Measurements from ENCODE around the gene OGT. TPM values are rescaled to one million over a fixed set of nuclear protein-coding genes. Genes with fewer than 3 reads are reported as not detected.
A peak's percentile ranks its signal among the peaks of the same experiment; 100 is the strongest.

Gene OGT
- polyA plus RNA-seq, 4 donors = 25.4 to 223 (median 29.4) TPM

DNA sequence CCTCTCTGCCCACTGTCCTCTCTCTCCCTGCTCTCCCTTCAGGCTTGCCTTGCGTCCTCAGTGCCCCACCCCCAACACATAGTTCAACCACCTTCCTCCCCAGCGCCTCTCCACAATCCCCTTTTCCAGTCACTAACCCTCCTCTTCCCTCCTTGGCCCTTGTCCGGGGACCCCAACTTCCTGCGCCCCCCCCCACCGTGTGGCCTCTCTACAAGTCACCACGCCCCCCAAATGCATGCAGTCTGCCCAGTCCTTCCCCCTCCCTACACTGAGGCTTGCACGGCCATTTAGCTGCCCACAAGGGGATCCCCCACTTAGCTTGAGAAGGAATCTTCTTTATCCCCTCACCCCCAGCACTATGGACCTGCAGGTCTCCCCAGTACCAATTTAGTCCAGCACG, 84.8 kb downstream of the OGT start:
- Histone ChIP-seq H3K27ac (ENCODE audit: low read depth in 1 of 3, low read length in 2 of 3) (peak overlapping the region; percentile 88 to 95 (median 94)), H3K4me3 (ENCODE audit: low read depth in 1 of 3, low read length in 3 of 3) (peak overlapping the region in 1 of 3 donors; percentile 44), H3K36me3 (ENCODE audit: control insufficient read depth in 3 of 3, insufficient read depth in 2 of 3, low read depth in 1 of 3, low read length in 3 of 3) (peaks cover 0 to 18% (median 3%) of the 10 kb centered on the region in 3 donors), H3K27me3 (ENCODE audit: control insufficient read depth in 3 of 3, insufficient read depth in 3 of 3, low read length in 3 of 3) (no peaks in the 10 kb centered on the region), H3K4me1 (ENCODE audit: control insufficient read depth in 3 of 3, insufficient read depth in 2 of 3, low read depth in 1 of 3, low read length in 2 of 3) (peaks cover 0 to 35% (median 0%) of the 10 kb centered on the region in 3 donors), H3K9me3 (ENCODE audit: control insufficient read depth in 2 of 2, insufficient read depth in 1 of 2, low read depth in 1 of 2, low read length in 1 of 2) (peaks cover 0 to 3% of the 10 kb centered on the region in 2 donors)
- FAIRE-seq = no peak
- WGBS, 3 donors = 21 to 55% (median 43%) methylated on average over 5 to 8 of the region's 8 CpGs
- DNase-seq = peak in 1 of 2 donors; percentile 49

DNA sequence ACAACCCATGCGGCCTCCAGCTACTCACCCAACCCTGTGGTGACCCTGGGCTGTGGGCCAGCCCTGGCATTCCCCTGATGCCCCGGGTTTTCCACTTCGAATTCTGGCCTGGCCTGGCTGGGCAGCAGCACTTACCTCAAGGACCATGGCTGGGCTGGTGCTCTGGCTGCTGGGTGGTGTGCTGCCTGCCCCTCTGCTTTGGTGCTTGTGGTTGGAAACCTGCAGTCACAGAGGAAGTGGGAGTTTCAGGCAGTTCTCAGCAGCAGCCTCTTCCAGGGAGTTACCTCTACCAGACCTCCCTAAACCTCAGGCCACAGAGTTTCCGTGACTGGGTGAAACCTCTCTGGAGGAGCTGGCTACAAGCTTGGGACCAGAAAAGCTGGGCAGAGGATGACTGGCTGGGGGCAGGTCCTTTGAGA, 85.4 kb downstream of the OGT start, which contains the start of gene CXCR3:
Gene CXCR3, minus strand, starts transcription at position 209 of the 419 bp plus-strand sequence. Its CDS starts 62 bp downstream, at position 147.
- DNase-seq = no peak

DNA sequence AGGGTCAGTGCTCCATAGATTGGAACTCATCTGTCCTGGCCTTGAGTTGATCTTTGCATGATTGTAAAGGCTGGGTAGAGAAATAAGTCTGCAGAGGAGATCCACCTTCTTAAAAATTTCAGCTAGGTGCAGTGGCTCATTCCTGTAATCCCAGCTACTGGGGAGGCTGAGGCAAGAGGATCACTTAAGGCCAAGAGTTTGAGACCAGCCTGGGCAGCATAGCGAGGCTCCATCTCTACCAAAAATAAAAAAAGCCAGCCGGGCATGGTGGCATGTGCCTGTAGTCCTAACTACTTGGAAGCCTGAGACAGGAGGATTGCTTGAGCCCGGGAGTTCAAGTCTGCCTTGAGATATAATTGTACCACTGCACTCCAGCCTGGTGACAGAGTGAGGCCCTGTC, 85.9 kb downstream of the OGT start:
- FAIRE-seq = no peak
- H3K36me3 ChIP-seq (ENCODE audit: control insufficient read depth in 3 of 3, insufficient read depth in 2 of 3, low read depth in 1 of 3, low read length in 3 of 3) = peaks cover 0 to 15% (median 0%) of the 10 kb centered on the region in 3 donors
- peak overlapping the region in 2 of 3 donors; percentile 94 to 95 for H3K27ac ChIP-seq (ENCODE audit: low read depth in 1 of 3, low read length in 2 of 3)
- 56 to 69% (median 63%) methylated on average over 3 of the region's 3 CpGs for WGBS, 3 donors
- H3K9me3 ChIP-seq (ENCODE audit: control insufficient read depth in 2 of 2, insufficient read depth in 1 of 2, low read depth in 1 of 2, low read length in 1 of 2) = peaks cover 0 to 3% of the 10 kb centered on the region in 2 donors
- no peak overlapping the region for H3K4me3 ChIP-seq (ENCODE audit: low read depth in 1 of 3, low read length in 3 of 3)
- no peaks in the 10 kb centered on the region for H3K27me3 ChIP-seq (ENCODE audit: control insufficient read depth in 3 of 3, insufficient read depth in 3 of 3, low read length in 3 of 3)
- peaks cover 2 to 45% (median 6%) of the 10 kb centered on the region in 3 donors for H3K4me1 ChIP-seq (ENCODE audit: control insufficient read depth in 3 of 3, insufficient read depth in 2 of 3, low read depth in 1 of 3, low read length in 2 of 3)
- no peak for DNase-seq

More for the DNA sequence above, 85.4 kb downstream of the OGT start, which contains the start of gene CXCR3:
- Histone ChIP-seq H3K4me3 (ENCODE audit: low read depth in 1 of 3, low read length in 3 of 3) (peak within 1 kb of the TSS in 1 of 3 donors; percentile 44), H3K9me3 (ENCODE audit: control insufficient read depth in 2 of 2, insufficient read depth in 1 of 2, low read depth in 1 of 2, low read length in 1 of 2) (peaks cover 0 to 3% of the 10 kb centered on the region in 2 donors), H3K36me3 (ENCODE audit: control insufficient read depth in 3 of 3, insufficient read depth in 2 of 3, low read depth in 1 of 3, low read length in 3 of 3) (peaks cover 0 to 17% (median 3%) of the 10 kb centered on the region in 3 donors), H3K27ac (ENCODE audit: low read depth in 1 of 3, low read length in 2 of 3) (peak within 1 kb of the TSS; percentile 88 to 95 (median 94)), H3K4me1 (ENCODE audit: control insufficient read depth in 3 of 3, insufficient read depth in 2 of 3, low read depth in 1 of 3, low read length in 2 of 3) (peaks cover 0 to 41% (median 3%) of the 10 kb centered on the region in 3 donors), H3K27me3 (ENCODE audit: control insufficient read depth in 3 of 3, insufficient read depth in 3 of 3, low read length in 3 of 3) (no peaks in the 10 kb centered on the region)
- 21 to 41% (median 36%) methylated on average over 4 of the region's 4 CpGs for WGBS, 3 donors
- no peak for FAIRE-seq

DNA sequence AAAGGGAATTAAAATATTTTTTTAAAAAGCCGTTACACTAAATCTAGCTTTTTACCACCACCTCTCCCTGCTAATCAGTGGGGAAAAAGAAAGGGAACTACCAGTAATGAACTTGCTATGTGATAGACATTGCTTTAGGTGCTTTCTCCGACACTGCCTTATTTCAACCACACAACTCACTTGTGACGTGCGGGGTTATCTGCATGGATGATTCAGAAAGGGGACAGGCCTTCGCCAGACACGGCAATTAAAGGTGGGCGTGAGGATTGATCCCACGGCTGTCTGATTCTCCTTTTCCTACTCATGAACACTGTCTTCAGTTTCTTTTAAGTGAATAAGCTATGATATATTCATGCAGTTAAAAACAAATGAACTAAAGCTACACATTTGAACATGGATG, 86.3 kb downstream of the OGT start:
- H3K27ac ChIP-seq (ENCODE audit: low read depth in 1 of 3, low read length in 2 of 3) = peak overlapping the region in 1 of 3 donors; percentile 95
- 30 to 63% (median 54%) methylated on average over 8 of the region's 8 CpGs for WGBS, 3 donors
- H3K4me1 ChIP-seq (ENCODE audit: control insufficient read depth in 3 of 3, insufficient read depth in 2 of 3, low read depth in 1 of 3, low read length in 2 of 3) = peaks cover 2 to 49% (median 10%) of the 10 kb centered on the region in 3 donors

DNA sequence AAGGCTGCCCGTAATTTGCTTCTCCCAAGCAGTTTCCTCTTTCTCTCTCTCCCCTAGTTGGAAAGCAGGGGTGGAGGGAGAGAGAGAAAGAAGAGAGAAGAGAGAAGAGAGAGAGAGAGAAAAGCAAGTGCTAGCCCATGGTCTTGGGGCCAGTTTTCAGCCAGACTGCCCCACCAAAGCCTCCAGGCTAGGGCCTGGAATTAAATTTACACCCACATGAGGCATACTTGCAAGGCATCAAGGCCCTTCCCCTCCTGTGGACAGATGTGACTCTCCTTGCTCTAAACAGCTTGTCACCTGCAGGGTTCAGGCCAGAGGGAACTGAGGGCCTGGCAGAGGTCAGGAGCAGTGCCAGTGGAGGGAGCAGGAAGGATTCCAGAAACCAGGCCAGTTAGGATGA, 87.1 kb downstream of the OGT start:
- Histone ChIP-seq H3K36me3 (ENCODE audit: control insufficient read depth in 3 of 3, insufficient read depth in 2 of 3, low read depth in 1 of 3, low read length in 3 of 3) (peaks cover 0 to 6% (median 0%) of the 10 kb centered on the region in 3 donors), H3K27me3 (ENCODE audit: control insufficient read depth in 3 of 3, insufficient read depth in 3 of 3, low read length in 3 of 3) (no peaks in the 10 kb centered on the region), H3K4me1 (ENCODE audit: control insufficient read depth in 3 of 3, insufficient read depth in 2 of 3, low read depth in 1 of 3, low read length in 2 of 3) (peaks cover 2 to 54% (median 11%) of the 10 kb centered on the region in 3 donors), H3K9me3 (ENCODE audit: control insufficient read depth in 2 of 2, insufficient read depth in 1 of 2, low read depth in 1 of 2, low read length in 1 of 2) (peaks cover 0 to 3% of the 10 kb centered on the region in 2 donors), H3K4me3 (ENCODE audit: low read depth in 1 of 3, low read length in 3 of 3) (no peak overlapping the region), H3K27ac (ENCODE audit: low read depth in 1 of 3, low read length in 2 of 3) (peak overlapping the region; percentile 23 to 45 (median 38))
- whole genome bisulfite sequencing, 3 donors = 33 to 80% (median 59%) methylated on average over 1 of the region's 1 CpG
- no peak for DNase-seq
- FAIRE-seq = no peak

More for the DNA sequence above, 86.3 kb downstream of the OGT start:
- no peak overlapping the region for H3K4me3 ChIP-seq (ENCODE audit: low read depth in 1 of 3, low read length in 3 of 3)
- FAIRE-seq (no peak), DNase-seq (no peak)
- no peaks in the 10 kb centered on the region for H3K27me3 ChIP-seq (ENCODE audit: control insufficient read depth in 3 of 3, insufficient read depth in 3 of 3, low read length in 3 of 3)
- peaks cover 0 to 13% (median 0%) of the 10 kb centered on the region in 3 donors for H3K36me3 ChIP-seq (ENCODE audit: control insufficient read depth in 3 of 3, insufficient read depth in 2 of 3, low read depth in 1 of 3, low read length in 3 of 3)
- H3K9me3 ChIP-seq (ENCODE audit: control insufficient read depth in 2 of 2, insufficient read depth in 1 of 2, low read depth in 1 of 2, low read length in 1 of 2) = peaks cover 0 to 3% of the 10 kb centered on the region in 2 donors

DNA sequence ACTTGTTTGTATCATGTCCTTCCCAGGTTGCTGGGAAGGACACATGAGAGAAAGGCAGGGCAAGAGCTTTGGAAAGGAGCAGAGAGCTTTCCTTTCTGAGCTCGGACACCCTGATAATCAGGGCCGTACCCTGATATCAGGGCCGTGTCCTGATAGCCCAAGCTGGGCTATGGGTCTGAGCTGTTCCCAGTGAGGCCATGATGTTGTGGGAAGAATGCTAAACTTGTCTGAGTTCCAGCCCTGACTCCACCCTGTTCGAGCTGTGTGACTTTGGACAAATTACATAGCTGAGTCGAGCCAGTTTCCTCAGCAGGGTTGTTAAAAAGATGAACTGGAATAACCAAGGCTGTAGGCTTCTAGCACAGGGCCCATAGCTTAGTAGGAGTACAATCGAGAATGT, 88.7 kb downstream of the OGT start:
- Histone ChIP-seq H3K4me1 (ENCODE audit: control insufficient read depth in 3 of 3, insufficient read depth in 2 of 3, low read depth in 1 of 3, low read length in 2 of 3) (peaks cover 2 to 63% (median 11%) of the 10 kb centered on the region in 3 donors), H3K27ac (ENCODE audit: low read depth in 1 of 3, low read length in 2 of 3) (peak overlapping the region; percentile 80 to 95 (median 93)), H3K4me3 (ENCODE audit: low read depth in 1 of 3, low read length in 3 of 3) (no peak overlapping the region), H3K27me3 (ENCODE audit: control insufficient read depth in 3 of 3, insufficient read depth in 3 of 3, low read length in 3 of 3) (no peaks in the 10 kb centered on the region), H3K36me3 (ENCODE audit: control insufficient read depth in 3 of 3, insufficient read depth in 2 of 3, low read depth in 1 of 3, low read length in 3 of 3) (no peaks in the 10 kb centered on the region), H3K9me3 (ENCODE audit: control insufficient read depth in 2 of 2, insufficient read depth in 1 of 2, low read depth in 1 of 2, low read length in 1 of 2) (peaks cover 0 to 3% of the 10 kb centered on the region in 2 donors)
- FAIRE-seq (no peak), DNase-seq (peak; percentile 47 to 86)
- WGBS, 3 donors = 15 to 35% (median 34%) methylated on average over 6 of the region's 6 CpGs

DNA sequence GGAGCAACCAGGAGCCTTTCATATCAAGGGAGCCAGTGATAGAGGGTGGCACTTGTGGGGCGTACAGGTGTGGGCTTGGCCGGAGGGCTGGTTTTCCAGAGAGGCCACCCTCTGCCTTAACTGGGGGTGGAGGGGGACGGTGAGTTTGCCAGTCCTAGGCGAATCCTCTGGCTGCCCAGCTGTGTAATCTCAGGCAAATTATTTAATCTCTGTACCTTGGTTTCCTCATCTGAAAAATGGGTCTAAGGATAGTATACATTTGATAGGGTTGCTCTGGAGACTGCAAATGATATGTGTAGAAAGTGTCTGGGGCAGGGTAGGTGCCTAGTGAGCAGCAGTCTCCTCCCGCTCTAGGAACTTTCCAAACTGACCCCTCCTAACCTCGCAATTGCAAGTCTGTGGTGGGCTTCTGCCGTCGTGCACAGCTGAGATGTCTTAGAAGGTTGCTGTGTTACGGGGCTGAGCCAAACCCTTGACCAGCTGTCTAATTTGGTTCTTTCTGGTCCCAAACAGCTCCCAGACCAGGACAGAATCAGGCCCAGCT, 89.2 kb downstream of the OGT start:
- no peaks in the 10 kb centered on the region for H3K36me3 ChIP-seq (ENCODE audit: control insufficient read depth in 3 of 3, insufficient read depth in 2 of 3, low read depth in 1 of 3, low read length in 3 of 3)
- no peak overlapping the region for H3K4me3 ChIP-seq (ENCODE audit: low read depth in 1 of 3, low read length in 3 of 3)
- no peaks in the 10 kb centered on the region for H3K27me3 ChIP-seq (ENCODE audit: control insufficient read depth in 3 of 3, insufficient read depth in 3 of 3, low read length in 3 of 3)
- H3K4me1 ChIP-seq (ENCODE audit: control insufficient read depth in 3 of 3, insufficient read depth in 2 of 3, low read depth in 1 of 3, low read length in 2 of 3) = peaks cover 2 to 63% (median 11%) of the 10 kb centered on the region in 3 donors
- FAIRE-seq = no peak
- H3K9me3 ChIP-seq (ENCODE audit: control insufficient read depth in 2 of 2, insufficient read depth in 1 of 2, low read depth in 1 of 2, low read length in 1 of 2) = peaks cover 0 to 3% of the 10 kb centered on the region in 2 donors
- 41 to 45% (median 44%) methylated on average over 9 of the region's 9 CpGs for WGBS, 3 donors
- no peak for DNase-seq
- peak overlapping the region; percentile 80 to 95 (median 93) for H3K27ac ChIP-seq (ENCODE audit: low read depth in 1 of 3, low read length in 2 of 3)

DNA sequence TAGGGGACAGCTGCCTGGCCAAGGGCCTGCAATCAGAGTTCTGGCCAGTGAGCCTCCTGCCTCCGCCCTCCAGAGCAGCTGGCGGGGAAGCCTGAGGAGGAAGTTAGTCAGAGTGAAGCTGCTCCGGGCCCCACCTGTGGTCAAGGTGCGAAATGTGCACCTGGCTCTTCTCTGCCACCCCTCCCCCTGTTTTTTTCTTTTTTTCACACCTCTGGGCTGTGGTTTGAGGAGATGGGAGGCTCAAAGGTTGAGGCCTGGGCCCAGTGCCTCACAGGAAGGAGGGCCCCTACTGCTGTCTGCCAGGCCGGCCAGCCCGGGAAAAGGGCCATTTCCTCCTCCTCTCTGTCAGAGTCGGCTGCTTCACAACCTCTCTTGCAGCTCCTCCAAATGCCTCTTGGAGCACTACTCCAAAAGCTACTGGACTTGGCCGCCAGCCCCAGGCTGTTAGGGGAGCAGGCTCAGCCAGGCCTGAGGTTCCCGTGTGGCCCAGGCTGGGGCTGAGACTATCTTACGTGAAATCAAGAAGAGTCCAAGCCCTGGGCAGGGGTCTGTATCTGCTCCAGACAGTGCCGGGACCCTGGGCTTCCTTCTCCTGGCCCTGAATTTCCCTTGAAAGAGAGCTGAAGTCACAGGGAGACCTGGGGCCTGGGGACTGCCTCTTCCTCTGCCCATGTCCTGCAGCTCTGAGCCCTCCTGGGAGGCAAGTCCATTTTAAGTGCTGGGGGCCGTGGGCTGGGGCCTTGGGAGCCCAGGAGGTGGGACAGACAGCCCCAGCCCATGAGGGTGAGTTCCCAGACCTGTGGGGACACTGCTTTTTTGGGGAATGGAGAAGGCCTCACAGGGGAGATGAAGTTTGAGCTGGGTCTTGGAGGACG, 89.9 kb downstream of the OGT start:
- Histone ChIP-seq H3K27ac (ENCODE audit: low read depth in 1 of 3, low read length in 2 of 3) (peak overlapping the region; percentile 93 to 95 (median 93)), H3K4me1 (ENCODE audit: control insufficient read depth in 3 of 3, insufficient read depth in 2 of 3, low read depth in 1 of 3, low read length in 2 of 3) (peaks cover 2 to 60% (median 11%) of the 10 kb centered on the region in 3 donors), H3K36me3 (ENCODE audit: control insufficient read depth in 3 of 3, insufficient read depth in 2 of 3, low read depth in 1 of 3, low read length in 3 of 3) (no peaks in the 10 kb centered on the region), H3K9me3 (ENCODE audit: control insufficient read depth in 2 of 2, insufficient read depth in 1 of 2, low read depth in 1 of 2, low read length in 1 of 2) (peaks cover 0 to 3% of the 10 kb centered on the region in 2 donors), H3K4me3 (ENCODE audit: low read depth in 1 of 3, low read length in 3 of 3) (no peak overlapping the region), H3K27me3 (ENCODE audit: control insufficient read depth in 3 of 3, insufficient read depth in 3 of 3, low read length in 3 of 3) (no peaks in the 10 kb centered on the region)
- WGBS, 3 donors = 7 to 15% (median 13%) methylated on average over 10 to 13 of the region's 13 CpGs
- no peak for FAIRE-seq
- DNase-seq = peak; percentile 89 to 93

Measured in small intestine (tissue), 7 donors.